SU-DHL-6 (cell line): Measurements from ENCODE around the gene SIGLEC6.

Source experiments
- CTCF ChIP-seq: fragments of 200-600 bp; sonication (generic); IDR thresholded peaks from one replicate; pipeline ENCODE4 v1.5.1; 2017; ENCODE audit warnings: antibody characterized with exemption, mild to moderate bottlenecking, low read length, moderate library complexity; ENCODE audit not compliant: insufficient read depth, poor library complexity, severe bottlenecking
- EZH2phosphoT487 ChIP-seq: fragments of 200-600 bp; sonication (generic), shearing (Covaris generic); conservative IDR thresholded peaks from 2 replicates; pipeline ENCODE4 v1.6.1; 2018; ENCODE audit warnings: mild to moderate bottlenecking, antibody characterized with exemption, low read length, moderate library complexity, mixed read lengths

- no peak for TF ChIP-seq CTCF
- no peak for TF ChIP-seq EZH2phosphoT487
These were observed 28.1 kb downstream of the SIGLEC6 start for GRCh38 chr19:51503286-51503817.
